GM21423 (cell line): ENCODE measurements around the gene ARFGEF3.
A peak's percentile ranks its signal among the peaks of the same experiment; 100 is the strongest.

Source experiments
- ATAC-seq: cut with Tn5 transposase; IDR thresholded peaks from one replicate; pipeline ENCODE4 v1.9.1; 2021; ENCODE audit warnings: mild to moderate bottlenecking, moderate library complexity; ENCODE audit not compliant: unreplicated experiment

ARFGEF3 gene

GRCh38 chr6:138161088-138161337 lies 726 bp upstream of the ARFGEF3 start:
- no peak for ATAC-seq

- ATAC-seq = peak; percentile 19
Measured at GRCh38 chr6:138162111-138162954, 594 bp downstream of the ARFGEF3 start.

GRCh38 chr6:138162955-138163575 lies 1.3 kb downstream of the ARFGEF3 start:
- no peak for ATAC-seq

- no peak for ATAC-seq
Measured at GRCh38 chr6:138175596-138175995, 13.9 kb downstream of the ARFGEF3 start.

- no peak for ATAC-seq
Measured at GRCh38 chr6:138176652-138177232, 15.0 kb downstream of the ARFGEF3 start.

- no peak for ATAC-seq
Measured at GRCh38 chr6:138182939-138183789, 21.4 kb downstream of the ARFGEF3 start.

- ATAC-seq = no peak
Measured at GRCh38 chr6:138183790-138184134, 22.0 kb downstream of the ARFGEF3 start.

GRCh38 chr6:138184230-138184629 lies 22.5 kb downstream of the ARFGEF3 start:
- ATAC-seq = no peak

- no peak for ATAC-seq
Measured at GRCh38 chr6:138187156-138187555, 25.4 kb downstream of the ARFGEF3 start.

GRCh38 chr6:138188278-138188941 lies 26.7 kb downstream of the ARFGEF3 start:
- ATAC-seq = no peak

GRCh38 chr6:138194287-138194686 lies 32.5 kb downstream of the ARFGEF3 start:
- ATAC-seq = no peak

- no peak for ATAC-seq
Measured at GRCh38 chr6:138196122-138196738, 34.5 kb downstream of the ARFGEF3 start.

- ATAC-seq = no peak
Measured at GRCh38 chr6:138197570-138197969, 35.8 kb downstream of the ARFGEF3 start.

GRCh38 chr6:138198430-138199091 lies 36.8 kb downstream of the ARFGEF3 start:
- ATAC-seq = no peak

- no peak for ATAC-seq
Measured at GRCh38 chr6:138201836-138202235, 40.1 kb downstream of the ARFGEF3 start.

GRCh38 chr6:138203315-138203714 lies 41.6 kb downstream of the ARFGEF3 start:
- no peak for ATAC-seq

- ATAC-seq = no peak
Measured at GRCh38 chr6:138204303-138204702, 42.6 kb downstream of the ARFGEF3 start.

GRCh38 chr6:138204792-138205384 lies 43.1 kb downstream of the ARFGEF3 start:
- no peak for ATAC-seq

GRCh38 chr6:138205437-138206094 lies 43.8 kb downstream of the ARFGEF3 start:
- no peak for ATAC-seq
